ENCODE data around the gene IFNE. TPM values are rescaled to one million over a fixed set of nuclear protein-coding genes. Genes with fewer than 3 reads are reported as not detected.

The IFNE gene
- total RNA-seq, 1 experiment from 2014 or later: 0.96 TPM

- DNase-seq (ENCODE audit: low read depth, low spot score): peak; percentile 63
- Histone ChIP-seq H3K9me3 (ENCODE audit: control insufficient read depth in 1 of 2, insufficient read depth in 1 of 2, low read depth in 1 of 2, low read length in 2 of 2) (no peaks in the 10 kb centered on the region), H3K27ac (ENCODE audit: low read depth, low read length) (no peak overlapping the region), H3K4me1 (ENCODE audit: control insufficient read depth in 1 of 2, insufficient read depth in 2 of 2, low read length in 2 of 2) (no peaks in the 10 kb centered on the region), H3K4me2 (ENCODE audit: low read length) (0 out of 2 replicates have a peak overlapping the region, but pooled peaks have one; percentile 11), H3K27me3 (ENCODE audit: insufficient read depth, low read length) (no peaks in the 10 kb centered on the region), H3K4me3 (replicated peaks in 1 of 2; ENCODE audit: low read depth in 1 of 2, low read length in 2 of 2) (no peak overlapping the region), H2AFZ (ENCODE audit: low read depth, low read length, poor library complexity, severe bottlenecking) (peak overlapping the region; percentile 83), H3K9me2 (ENCODE audit: insufficient read depth) (no peaks in the 10 kb centered on the region), H4K20me1 (ENCODE audit: insufficient read depth) (no peaks in the 10 kb centered on the region), H3K36me3 (ENCODE audit: control insufficient read depth in 1 of 2, insufficient read depth in 2 of 2, low read length in 2 of 2) (no peaks in the 10 kb centered on the region), H3K9ac (ENCODE audit: low read length) (no peak overlapping the region), H3K79me2 (ENCODE audit: insufficient read depth, low read length) (no peaks in the 10 kb centered on the region)
- no TSS peak for BruUV-seq (replicated peaks)
- POLR2A ChIA-PET: no interaction called here
- CTCF ChIA-PET: interaction anchor here (0.7 to 2.4 kb wide), 38 partner anchors 9 to 1017 kb away, joined by 3 to 19 read pairs (median 6); partner anchors contain the start of gene KLHL9
- ATAC-seq: peak; percentile 79
- RAD21 ChIA-PET (ENCODE audit: low non-redundant PET in 1 of 2, low total read pairs in 2 of 2, uncharacterized antibody in 2 of 2, unreplicated experiment in 2 of 2): interaction anchor here (0.5 to 1.1 kb wide), 2 partner anchors 21 to 344 kb away, joined by 3 to 4 read pairs; no protein-coding TSS in a partner anchor
- intact Hi-C loops (cut with micrococcal nuclease): loop anchor here (5.0 kb wide), 1 partner anchor 107 kb away; no protein-coding TSS in a partner anchor
- TF ChIP-seq SRF (IDR thresholded peaks at IDR 0.05; ENCODE audit: low read depth): no peak
- no peak for TF ChIP-seq POLR2A (IDR thresholded peaks at IDR 0.05; ENCODE audit: borderline replicate concordance, extremely low read depth, insufficient read depth, insufficient read length)
- TF ChIP-seq, protein P1, sequence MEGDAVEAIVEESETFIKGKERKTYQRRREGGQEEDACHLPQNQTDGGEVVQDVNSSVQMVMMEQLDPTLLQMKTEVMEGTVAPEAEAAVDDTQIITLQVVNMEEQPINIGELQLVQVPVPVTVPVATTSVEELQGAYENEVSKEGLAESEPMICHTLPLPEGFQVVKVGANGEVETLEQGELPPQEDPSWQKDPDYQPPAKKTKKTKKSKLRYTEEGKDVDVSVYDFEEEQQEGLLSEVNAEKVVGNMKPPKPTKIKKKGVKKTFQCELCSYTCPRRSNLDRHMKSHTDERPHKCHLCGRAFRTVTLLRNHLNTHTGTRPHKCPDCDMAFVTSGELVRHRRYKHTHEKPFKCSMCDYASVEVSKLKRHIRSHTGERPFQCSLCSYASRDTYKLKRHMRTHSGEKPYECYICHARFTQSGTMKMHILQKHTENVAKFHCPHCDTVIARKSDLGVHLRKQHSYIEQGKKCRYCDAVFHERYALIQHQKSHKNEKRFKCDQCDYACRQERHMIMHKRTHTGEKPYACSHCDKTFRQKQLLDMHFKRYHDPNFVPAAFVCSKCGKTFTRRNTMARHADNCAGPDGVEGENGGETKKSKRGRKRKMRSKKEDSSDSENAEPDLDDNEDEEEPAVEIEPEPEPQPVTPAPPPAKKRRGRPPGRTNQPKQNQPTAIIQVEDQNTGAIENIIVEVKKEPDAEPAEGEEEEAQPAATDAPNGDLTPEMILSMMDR (IDR thresholded peaks at IDR 0.05 in 2 of 3, conservative IDR thresholded peaks at IDR 0.05 in 1 of 3; ENCODE audit: borderline replicate concordance in 1 of 3, insufficient read depth in 1 of 3, low read depth in 2 of 3, low read length in 2 of 3): peak; percentile 58 to 71 (median 66); a peak in 5 of 6 replicates
- TF ChIP-seq RAD21 (IDR thresholded peaks at IDR 0.05; ENCODE audit: low read depth): peak; percentile 55
- TF ChIP-seq SIN3A (IDR thresholded peaks at IDR 0.05; ENCODE audit: low read depth): no peak
- no peak for TF ChIP-seq REST (IDR thresholded peaks at IDR 0.05; ENCODE audit: low read depth)
- no peak for TF ChIP-seq JUND (IDR thresholded peaks at IDR 0.05)
- no peak for TF ChIP-seq CEBPB (IDR thresholded peaks at IDR 0.05; ENCODE audit: low read depth)
- no peak for TF ChIP-seq ELF1 (IDR thresholded peaks at IDR 0.05; ENCODE audit: borderline replicate concordance, low read depth)
Observed at GRCh38 chr9:21434202-21435014, 47.7 kb downstream of the IFNE start.

Data from HCT116 (cell line).